Raji (cell line): ENCODE measurements around the gene CNOT6.

ENCODE experiments used
- POLR2A ChIP-seq: IDR thresholded peaks from 2 replicates; pipeline ENCODE4 v1.6.1; 2011; ENCODE audit warnings: low read depth, low read length, control low read depth; ENCODE audit not compliant: insufficient read depth

Gene CNOT6

GRCh38 chr5:180604271-180604670 is 110.1 kb downstream of the CNOT6 start:
- no peak for TF ChIP-seq POLR2A

- no peak for TF ChIP-seq POLR2A
Measured at GRCh38 chr5:180605554-180606214, 111.5 kb downstream of the CNOT6 start.

- TF ChIP-seq POLR2A = no peak
Measured at GRCh38 chr5:180606215-180606785, 112.1 kb downstream of the CNOT6 start.

GRCh38 chr5:180607861-180608571 is 113.8 kb downstream of the CNOT6 start:
- no peak for TF ChIP-seq POLR2A

GRCh38 chr5:180608572-180609310 is 114.6 kb downstream of the CNOT6 start:
- no peak for TF ChIP-seq POLR2A

- no peak for TF ChIP-seq POLR2A
Measured at GRCh38 chr5:180609386-180609785, 115.2 kb downstream of the CNOT6 start.

GRCh38 chr5:180609817-180610550 is 115.8 kb downstream of the CNOT6 start:
- TF ChIP-seq POLR2A = no peak

- TF ChIP-seq POLR2A = no peak
Measured at GRCh38 chr5:180611140-180611850, 117.1 kb downstream of the CNOT6 start.

GRCh38 chr5:180612683-180613082 is 118.5 kb downstream of the CNOT6 start:
- no peak for TF ChIP-seq POLR2A

GRCh38 chr5:180613188-180613813 is 119.1 kb downstream of the CNOT6 start:
- TF ChIP-seq POLR2A = no peak

- TF ChIP-seq POLR2A = no peak
Measured at GRCh38 chr5:180613814-180614188, 119.6 kb downstream of the CNOT6 start.

GRCh38 chr5:180618487-180618828 is 124.3 kb downstream of the CNOT6 start:
- no peak for TF ChIP-seq POLR2A

GRCh38 chr5:180618829-180619562 is 124.8 kb downstream of the CNOT6 start:
- no peak for TF ChIP-seq POLR2A
